K562 (cell line): ENCODE data around the gene PRSS38. TPM values are rescaled to one million over a fixed set of nuclear protein-coding genes. Genes with fewer than 3 reads are reported as not detected.

Source experiments
- ATAC-seq: fragments of 200-7000 bp; cut with Tn5 transposase; 3 replicates; pipeline ENCODE4 v1.9.1; 2020; ENCODE audit warnings: moderate library complexity
- BruUV-seq: library from RNA; stranded (reverse); fragments of 400-500 nt; replicated peaks from 2 replicates; lab custom pipeline; 2021; lab: Mats Ljungman, UMichigan
- CTCF ChIA-PET: fragments of 300-600 bp; formaldehyde crosslinking; extraction: SDS; loops from one replicate; lab custom pipeline; 2021; ENCODE audit warnings: low intra/inter-chr PET ratio; lab: Yijun Ruan, JAX
- POLR2A ChIA-PET: fragments of 300-600, 350-650 bp; sonication (Branson Sonifier 250); formaldehyde crosslinking; extraction: SDS; loops from one replicate; lab custom pipeline; 2021; ENCODE audit warnings: antibody characterized with exemption, inconsistent platforms; lab: Yijun Ruan, JAX
- DNase-seq, 4 experiments: peaks; one replicate each; pipeline versions ENCODE4 v3.0.0 to v3.0.0-alpha.2; 2011 to 2018; ENCODE audit warnings: low spot score in 3 of 4, mixed read lengths in 3 of 4; ENCODE audit errors: extremely low read depth in 1 of 4
- FAIRE-seq: peaks from 2 replicates; lab custom pipeline; 2011; peaks lifted over from hg19 to GRCh38; lab: Jason Lieb, UNC
- H2AFZ ChIP-seq: 2 replicates; pipeline ENCODE4 v1.6.0; 2011; ENCODE audit warnings: low read depth, low read length, control low read depth, inconsistent platforms
- H3K27ac ChIP-seq: fragments of 200-600 bp; 3 replicates; pipeline ENCODE4 v1.8.0; 2011; ENCODE audit warnings: low read depth, mild to moderate bottlenecking, control low read depth, inconsistent platforms, low read length, moderate library complexity, mixed read lengths; ENCODE audit errors: extremely low read depth
- H3K27me3 ChIP-seq, 2 experiments: fragments of 300-600 bp in 1 of 2; 2 replicates in 1 of 2; 3 replicates in 1 of 2; pipeline versions ENCODE4 v1.6.0 to v1.8.0; 2011; ENCODE audit warnings: inconsistent platforms in 2 of 2, low read length in 2 of 2, mild to moderate bottlenecking in 1 of 2, mixed read lengths in 1 of 2, moderate library complexity in 1 of 2; ENCODE audit not compliant: control insufficient read depth in 2 of 2, insufficient read depth in 2 of 2
- H3K36me3 ChIP-seq: fragments of 300-600 bp; 3 replicates; pipeline ENCODE4 v1.8.0; 2011; ENCODE audit warnings: mild to moderate bottlenecking, low read length, inconsistent platforms; ENCODE audit not compliant: control insufficient read depth, insufficient read depth
- H3K4me1 ChIP-seq, 2 experiments: fragments of 200-600 bp in 1 of 2; replicated peaks in 1 of 2; 2 replicates in 1 of 2; 3 replicates in 1 of 2; pipeline versions ENCODE4 v1.5.1 to v1.8.0; 2011; ENCODE audit warnings: inconsistent platforms in 2 of 2, low read length in 2 of 2, mild to moderate bottlenecking in 1 of 2, mixed read lengths in 1 of 2, moderate library complexity in 1 of 2; ENCODE audit not compliant: control insufficient read depth in 2 of 2, insufficient read depth in 2 of 2
- H3K4me2 ChIP-seq: 2 replicates; pipeline ENCODE4 v1.6.1; 2011; ENCODE audit warnings: low read length, control low read depth, inconsistent platforms, mixed read lengths; ENCODE audit not compliant: insufficient read depth
- H3K4me3 ChIP-seq: fragments of 200-600 bp; sonication (generic), shearing (Covaris generic); 2 replicates; pipeline ENCODE4 v1.5.1; 2016; ENCODE audit warnings: control low read depth, inconsistent platforms
- H3K79me2 ChIP-seq: fragments of 200-600 bp; 3 replicates; pipeline ENCODE4 v1.8.0; 2011; ENCODE audit warnings: low read length, inconsistent platforms; ENCODE audit not compliant: control insufficient read depth, insufficient read depth
- H3K9ac ChIP-seq, 2 experiments: 2 replicates each; pipeline versions ENCODE4 v1.6.0 to v1.6.1; 2011; ENCODE audit warnings: low read depth in 2 of 2, low read length in 2 of 2, control low read depth in 1 of 2, inconsistent platforms in 1 of 2, mild to moderate bottlenecking in 1 of 2, mixed read lengths in 1 of 2; ENCODE audit not compliant: insufficient read depth in 1 of 2
- H3K9me1 ChIP-seq: one replicate; pipeline ENCODE4 v1.6.0; 2011; ENCODE audit warnings: inconsistent platforms, mild to moderate bottlenecking, low read length, moderate library complexity; ENCODE audit not compliant: control insufficient read depth, insufficient read depth
- H3K9me3 ChIP-seq: replicated peaks from 2 replicates; pipeline ENCODE4 v1.5.1; 2011; ENCODE audit warnings: low read depth, low read length, inconsistent platforms; ENCODE audit not compliant: control insufficient read depth, insufficient read depth
- H4K20me1 ChIP-seq: replicated peaks from 2 replicates; pipeline ENCODE4 v1.6.1; 2011; ENCODE audit warnings: low read length, inconsistent platforms, mixed read lengths; ENCODE audit not compliant: control insufficient read depth, insufficient read depth
- ERF ChIP-seq: fragments of 450-650 bp; formaldehyde crosslinking; IDR thresholded peaks from 2 replicates; pipeline ENCODE4 v1.4.0; 2020; ENCODE audit warnings: mild to moderate bottlenecking, mixed read lengths
- MAZ ChIP-seq, 2 experiments: fragments of 450-650 bp in 1 of 2; sonication (generic) in 1 of 2; formaldehyde crosslinking; IDR thresholded peaks in 1 of 2; conservative IDR thresholded peaks in 1 of 2; 2 replicates each; pipeline versions ENCODE4 v1.4.0 to v1.5.0; 2020; ENCODE audit warnings: mild to moderate bottlenecking in 1 of 2, missing genetic modification reagents in 1 of 2
- MED1 ChIP-seq: sonication (generic); formaldehyde crosslinking; IDR thresholded peaks from 2 replicates; pipeline ENCODE4 v1.8.1; 2023; ENCODE audit warnings: missing genetic modification reagents, borderline replicate concordance
- MTA2 ChIP-seq: fragments of 450-650 bp; IDR thresholded peaks from 2 replicates; pipeline ENCODE4 v1.6.1; 2016; ENCODE audit warnings: low read depth
- NR3C1 ChIP-seq: sonication (generic); formaldehyde crosslinking; IDR thresholded peaks from 2 replicates; pipeline ENCODE4 v1.8.1; 2022; ENCODE audit warnings: missing genetic modification reagents
- PHTF2 ChIP-seq: fragments of 250-450 bp; sonication (Bioruptor Pico); IDR thresholded peaks from 2 replicates; pipeline ENCODE4 v1.5.0; 2021; ENCODE audit warnings: mild to moderate bottlenecking
- SAFB2 ChIP-seq: fragments of 200-400 bp; formaldehyde crosslinking; IDR thresholded peaks from 2 replicates; pipeline ENCODE4 v1.6.1; 2018; ENCODE audit warnings: borderline replicate concordance, low read length, low read depth, moderate library complexity; ENCODE audit not compliant: severe bottlenecking
- ZFPM2 ChIP-seq: fragments of 250-450 bp; sonication (Bioruptor Pico); IDR thresholded peaks from 2 replicates; pipeline ENCODE4 v1.5.1; 2022; ENCODE audit warnings: mild to moderate bottlenecking
- ZNF24 ChIP-seq: fragments of 450-650 bp; IDR thresholded peaks from 2 replicates; pipeline ENCODE4 v1.6.1; 2016
- ZNF780A ChIP-seq: fragments of 250-450 bp; sonication (Bioruptor Pico); IDR thresholded peaks from 2 replicates; pipeline ENCODE4 v1.5.0; 2021; ENCODE audit warnings: mild to moderate bottlenecking
- ZNF79 ChIP-seq: fragments of 250-450 bp; sonication (Bioruptor Pico); IDR thresholded peaks from 2 replicates; pipeline ENCODE4 v1.4.0; 2020; ENCODE audit warnings: low read depth, mild to moderate bottlenecking, moderate library complexity
- WGBS: fragments of 100-300 bp; shearing (Covaris generic); methylation state at CpG from one replicate; pipeline ENCODE4 v1.1.6; 2016; ENCODE audit warnings: low coverage, mixed read lengths; ENCODE audit not compliant: insufficient coverage; ENCODE audit errors: missing lambda C conversion rate; 5-methylcytosine and 5-hydroxymethylcytosine counted together
- in situ Hi-C: fragments of 300-500 bp; cut with MboI; formaldehyde crosslinking; loops from 4 replicates; pipeline ENCODE4 v1.15.0; 2018; ENCODE audit warnings: inconsistent platforms, mixed read lengths
- intact Hi-C: fragments of 100-400 bp; cut with micrococcal nuclease; formaldehyde crosslinking; loops from 2 replicates; pipeline ENCODE4 v1.14.2; 2022
- polyA plus RNA-seq, 8 experiments: library from polyadenylated mRNA; depleted of rRNA in 4 of 8; stranded (reverse) in 5 of 8; unstranded in 3 of 8; fragments of >200 nt; fragmentation: Nextera tagmentation in 2 of 8; fragmentation: Illumina TruSeq in 1 of 8; extraction: Ambion mirVana in 2 of 8; extraction: Trizol in 1 of 8; gene quantifications; 2 replicates each; pipeline versions ENCODE4 v1.2.1 to v1.2.3, GENCODE V29; 2011 to 2014; ENCODE audit warnings: inconsistent platforms in 1 of 8, missing spikeins in 1 of 8
- total RNA-seq, 7 experiments: library from RNA; depleted of rRNA in 6 of 7; stranded (reverse); fragments of >200 nt in 6 of 7; fragmentation: Illumina TruSeq in 2 of 7; extraction: Trizol in 2 of 7; gene quantifications; 2 replicates each; pipeline versions ENCODE4 v1.2.1 to v1.2.3, GENCODE V29; 2011 to 2021; ENCODE audit warnings: low replicate concordance in 1 of 7
- TF ChIP-seq, protein P1 (sequence below): sonication (generic); formaldehyde crosslinking; IDR thresholded peaks from 2 replicates; pipeline ENCODE4 v1.8.0; 2022; ENCODE audit warnings: missing genetic modification reagents, mild to moderate bottlenecking, borderline replicate concordance
- TF ChIP-seq, protein P2 (sequence below), 2 experiments: fragments of 450-650 bp; IDR thresholded peaks; 2 replicates each; pipeline ENCODE4 v1.6.1; 2016; ENCODE audit warnings: mild to moderate bottlenecking in 2 of 2, borderline replicate concordance in 1 of 2, low read depth in 1 of 2, moderate library complexity in 1 of 2

The PRSS38 gene
- total and polyA plus RNA-seq, 9 of the 15 experiments (the other 6 are each of a cell fraction or from before 2014, with no cell fraction given): 0.09 to 0.14 TPM; not detected in 7

DNA sequence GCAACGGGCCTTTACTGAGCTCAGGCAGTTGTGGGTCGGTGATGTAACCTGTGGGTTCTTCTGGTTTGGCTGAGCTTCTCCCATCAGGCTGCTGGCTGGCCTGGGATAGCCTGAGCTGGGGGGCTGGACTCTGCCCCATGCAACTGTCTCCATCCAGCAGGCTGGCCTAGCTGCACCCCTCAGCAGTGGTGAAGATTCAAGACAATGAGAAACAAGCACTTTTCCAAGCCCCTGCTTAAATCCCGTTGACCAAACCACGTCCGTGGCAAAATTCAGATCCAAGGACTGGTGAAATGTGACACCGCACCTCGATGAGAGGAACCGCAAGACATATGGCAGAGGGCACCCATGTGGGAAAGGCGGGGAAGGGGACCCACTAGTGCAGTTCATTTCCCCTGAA, 25.6 kb downstream of the PRSS38 start:
- BruUV-seq: no TSS peak
- POLR2A ChIA-PET: interaction anchor here (0.7 to 2.2 kb wide), 2 partner anchors 8 to 1203 kb away, joined by 3 to 8 read pairs; no protein-coding TSS in a partner anchor
- H3K9me1 ChIP-seq: no peaks in the 10 kb centered on the region
- no peak for DNase-seq
- in situ Hi-C loops (no loop called here), intact Hi-C loops (no loop called here)
- H2AFZ ChIP-seq: no peak overlapping the region
- no peak overlapping the region for H3K4me3 ChIP-seq
- no peaks in the 10 kb centered on the region for H4K20me1 ChIP-seq
- 15% methylated on average over 9 of the region's 9 CpGs for WGBS
- H3K79me2 ChIP-seq: no peaks in the 10 kb centered on the region
- CTCF ChIA-PET: no interaction called here
- H3K9ac ChIP-seq: 0 out of 4 replicates have a peak overlapping the region, but pooled peaks of 1 of the 2 experiments have one; percentile 43
- H3K4me1 ChIP-seq: peaks cover 3 to 10% of the 10 kb centered on the region in 2 experiments; a peak in 3 of 5 replicates
- no peaks in the 10 kb centered on the region for H3K36me3 ChIP-seq
- no peaks in the 10 kb centered on the region for H3K9me3 ChIP-seq
- peaks cover 9 to 11% of the 10 kb centered on the region in 2 experiments; a peak in 3 of 5 replicates for H3K27me3 ChIP-seq
- no peak overlapping the region for H3K4me2 ChIP-seq
- FAIRE-seq: no peak
- no peak overlapping the region for H3K27ac ChIP-seq
- ATAC-seq: no peak
- TF ChIP-seq, protein P1, sequence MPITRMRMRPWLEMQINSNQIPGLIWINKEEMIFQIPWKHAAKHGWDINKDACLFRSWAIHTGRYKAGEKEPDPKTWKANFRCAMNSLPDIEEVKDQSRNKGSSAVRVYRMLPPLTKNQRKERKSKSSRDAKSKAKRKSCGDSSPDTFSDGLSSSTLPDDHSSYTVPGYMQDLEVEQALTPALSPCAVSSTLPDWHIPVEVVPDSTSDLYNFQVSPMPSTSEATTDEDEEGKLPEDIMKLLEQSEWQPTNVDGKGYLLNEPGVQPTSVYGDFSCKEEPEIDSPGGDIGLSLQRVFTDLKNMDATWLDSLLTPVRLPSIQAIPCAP (CRISPR knock-in tag): no peak
- no peak for TF ChIP-seq MTA2
- no peak for TF ChIP-seq ZFPM2 (CRISPR knock-in tag)
- TF ChIP-seq ZNF79 (CRISPR knock-in tag): no peak
- TF ChIP-seq ZNF24: no peak
- no peak for TF ChIP-seq NR3C1
- TF ChIP-seq ZNF780A: no peak
- no peak for TF ChIP-seq MAZ (CRISPR knock-in tag; conservative IDR thresholded peaks at IDR 0.05 in 1 of 2, IDR thresholded peaks at IDR 0.05 in 1 of 2)
- no peak for TF ChIP-seq SAFB2
- no peak for TF ChIP-seq ERF
- TF ChIP-seq PHTF2 (CRISPR knock-in tag): no peak
- TF ChIP-seq, protein P2, sequence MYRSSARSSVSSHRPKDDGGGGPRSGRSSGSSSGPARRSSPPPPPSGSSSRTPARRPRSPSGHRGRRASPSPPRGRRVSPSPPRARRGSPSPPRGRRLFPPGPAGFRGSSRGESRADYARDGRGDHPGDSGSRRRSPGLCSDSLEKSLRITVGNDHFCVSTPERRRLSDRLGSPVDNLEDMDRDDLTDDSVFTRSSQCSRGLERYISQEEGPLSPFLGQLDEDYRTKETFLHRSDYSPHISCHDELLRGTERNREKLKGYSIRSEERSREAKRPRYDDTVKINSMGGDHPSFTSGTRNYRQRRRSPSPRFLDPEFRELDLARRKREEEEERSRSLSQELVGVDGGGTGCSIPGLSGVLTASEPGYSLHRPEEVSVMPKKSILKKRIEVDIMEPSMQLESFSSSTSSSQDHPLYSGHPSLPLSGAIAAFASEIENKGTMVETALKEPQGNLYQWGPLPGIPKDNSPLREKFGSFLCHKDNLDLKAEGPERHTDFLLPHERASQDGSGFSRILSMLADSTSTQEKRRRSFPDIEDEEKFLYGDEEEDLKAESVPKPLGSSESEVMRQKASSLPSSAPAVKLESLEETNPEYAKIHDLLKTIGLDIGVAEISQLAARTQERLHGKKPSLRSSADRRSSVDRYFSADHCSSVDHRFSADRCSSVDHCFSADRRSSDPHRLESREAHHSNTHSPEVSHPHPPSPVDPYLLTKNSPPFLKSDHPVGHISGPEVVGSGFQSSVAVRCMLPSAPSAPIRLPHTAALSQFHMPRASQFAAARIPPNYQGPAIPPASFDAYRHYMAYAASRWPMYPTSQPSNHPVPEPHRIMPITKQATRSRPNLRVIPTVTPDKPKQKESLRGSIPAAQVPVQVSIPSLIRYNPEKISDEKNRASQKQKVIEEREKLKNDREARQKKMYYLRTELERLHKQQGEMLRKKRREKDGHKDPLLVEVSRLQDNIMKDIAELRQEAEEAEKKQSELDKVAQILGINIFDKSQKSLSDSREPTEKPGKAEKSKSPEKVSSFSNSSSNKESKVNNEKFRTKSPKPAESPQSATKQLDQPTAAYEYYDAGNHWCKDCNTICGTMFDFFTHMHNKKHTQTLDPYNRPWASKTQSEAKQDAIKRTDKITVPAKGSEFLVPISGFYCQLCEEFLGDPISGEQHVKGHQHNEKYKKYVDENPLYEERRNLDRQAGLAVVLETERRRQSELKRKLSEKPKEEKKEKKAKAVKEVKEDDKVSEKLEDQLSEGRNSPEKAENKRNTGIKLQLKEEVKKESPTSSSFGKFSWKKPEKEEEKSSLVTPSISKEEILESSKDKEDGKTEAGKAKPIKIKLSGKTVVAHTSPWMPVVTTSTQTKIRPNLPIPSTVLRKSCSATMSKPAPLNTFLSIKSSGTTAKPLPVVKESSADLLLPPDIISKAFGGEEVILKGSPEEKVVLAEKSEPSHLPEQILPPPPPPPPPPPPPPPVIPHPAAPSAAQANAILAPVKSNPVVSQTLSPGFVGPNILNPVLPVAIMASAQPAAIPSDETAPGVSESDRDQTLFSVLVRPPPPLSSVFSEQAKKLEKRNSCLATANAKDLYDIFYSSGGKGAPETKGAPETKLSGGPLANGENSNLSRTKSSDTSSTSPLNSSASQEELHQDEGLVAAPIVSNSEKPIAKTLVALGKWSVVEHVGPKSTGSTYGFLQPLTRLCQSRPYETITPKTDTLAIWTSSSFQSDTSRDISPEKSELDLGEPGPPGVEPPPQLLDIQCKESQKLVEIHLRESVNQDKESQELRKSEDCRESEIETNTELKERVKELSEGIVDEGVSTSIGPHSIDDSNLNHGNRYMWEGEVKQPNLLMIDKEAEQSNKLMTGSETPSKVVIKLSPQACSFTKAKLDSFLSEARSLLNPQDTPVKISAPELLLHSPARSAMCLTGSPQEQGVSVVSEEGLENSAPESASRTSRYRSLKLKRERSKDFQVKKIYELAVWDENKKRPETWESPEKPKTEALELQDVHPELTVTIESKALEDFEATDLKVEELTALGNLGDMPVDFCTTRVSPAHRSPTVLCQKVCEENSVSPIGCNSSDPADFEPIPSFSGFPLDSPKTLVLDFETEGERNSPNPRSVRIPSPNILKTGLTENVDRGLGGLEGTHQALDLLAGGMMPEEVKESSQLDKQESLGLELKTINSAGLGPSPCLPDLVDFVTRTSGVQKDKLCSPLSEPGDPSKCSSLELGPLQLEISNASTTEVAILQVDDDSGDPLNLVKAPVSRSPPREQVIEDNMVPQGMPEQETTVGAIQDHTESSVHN (IDR thresholded peaks at IDR 0.05; ENCODE audit: borderline replicate concordance in 1 of 2, low read depth in 1 of 2): no peak
- no peak for TF ChIP-seq MED1
